GM12873 (cell line): Measurements from ENCODE around the gene RNF181.

Experiments
- TF ChIP-seq, protein P1 (sequence below): IDR thresholded peaks from 2 replicates; pipeline ENCODE4 v1.5.1; 2012; ENCODE audit warnings: low read depth, mild to moderate bottlenecking, moderate library complexity, low read length, control low read depth; ENCODE audit not compliant: insufficient read depth; ENCODE audit errors: missing control alignments

The RNF181 gene, protein sequence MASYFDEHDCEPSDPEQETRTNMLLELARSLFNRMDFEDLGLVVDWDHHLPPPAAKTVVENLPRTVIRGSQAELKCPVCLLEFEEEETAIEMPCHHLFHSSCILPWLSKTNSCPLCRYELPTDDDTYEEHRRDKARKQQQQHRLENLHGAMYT

DNA sequence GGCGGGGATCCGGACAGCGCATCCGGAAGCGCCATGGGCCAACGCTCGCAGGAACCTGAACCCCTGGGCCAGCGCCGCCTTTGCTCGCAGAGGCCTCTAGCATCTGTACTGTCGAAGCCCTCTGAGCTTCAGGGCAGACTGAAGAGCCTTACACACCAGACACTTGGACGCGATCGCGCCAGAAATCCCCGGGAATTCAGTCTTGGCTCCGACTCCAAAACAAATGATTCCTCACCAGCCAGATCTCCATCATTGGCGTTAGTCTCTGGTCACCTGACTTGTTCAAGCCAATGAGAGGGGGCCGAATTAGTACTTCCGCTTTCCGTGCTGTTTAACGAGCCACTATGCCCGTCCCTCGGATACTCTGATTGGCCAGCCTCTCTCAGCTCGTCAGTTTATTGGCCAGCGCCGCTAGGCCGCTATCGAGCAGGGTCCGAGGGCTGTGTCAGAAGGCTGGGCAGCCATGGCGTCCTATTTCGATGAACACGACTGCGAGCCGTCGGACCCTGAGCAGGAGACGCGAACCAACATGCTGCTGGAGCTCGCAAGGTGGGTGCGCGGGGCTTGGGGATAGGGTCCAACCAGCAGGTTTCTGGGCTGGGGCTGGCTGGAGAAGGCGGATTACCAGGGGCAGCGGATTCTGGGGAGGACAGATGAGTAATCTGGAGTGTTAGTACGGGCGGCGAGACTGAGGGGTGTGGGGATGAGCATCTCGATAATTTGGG is at the start of gene RNF181:
Gene RNF181, plus strand, starts transcription at position 445 of the 725 bp plus-strand sequence. Its CDS starts 19 bp downstream, at position 464.
- TF ChIP-seq, protein P1, sequence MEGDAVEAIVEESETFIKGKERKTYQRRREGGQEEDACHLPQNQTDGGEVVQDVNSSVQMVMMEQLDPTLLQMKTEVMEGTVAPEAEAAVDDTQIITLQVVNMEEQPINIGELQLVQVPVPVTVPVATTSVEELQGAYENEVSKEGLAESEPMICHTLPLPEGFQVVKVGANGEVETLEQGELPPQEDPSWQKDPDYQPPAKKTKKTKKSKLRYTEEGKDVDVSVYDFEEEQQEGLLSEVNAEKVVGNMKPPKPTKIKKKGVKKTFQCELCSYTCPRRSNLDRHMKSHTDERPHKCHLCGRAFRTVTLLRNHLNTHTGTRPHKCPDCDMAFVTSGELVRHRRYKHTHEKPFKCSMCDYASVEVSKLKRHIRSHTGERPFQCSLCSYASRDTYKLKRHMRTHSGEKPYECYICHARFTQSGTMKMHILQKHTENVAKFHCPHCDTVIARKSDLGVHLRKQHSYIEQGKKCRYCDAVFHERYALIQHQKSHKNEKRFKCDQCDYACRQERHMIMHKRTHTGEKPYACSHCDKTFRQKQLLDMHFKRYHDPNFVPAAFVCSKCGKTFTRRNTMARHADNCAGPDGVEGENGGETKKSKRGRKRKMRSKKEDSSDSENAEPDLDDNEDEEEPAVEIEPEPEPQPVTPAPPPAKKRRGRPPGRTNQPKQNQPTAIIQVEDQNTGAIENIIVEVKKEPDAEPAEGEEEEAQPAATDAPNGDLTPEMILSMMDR = no peak

DNA sequence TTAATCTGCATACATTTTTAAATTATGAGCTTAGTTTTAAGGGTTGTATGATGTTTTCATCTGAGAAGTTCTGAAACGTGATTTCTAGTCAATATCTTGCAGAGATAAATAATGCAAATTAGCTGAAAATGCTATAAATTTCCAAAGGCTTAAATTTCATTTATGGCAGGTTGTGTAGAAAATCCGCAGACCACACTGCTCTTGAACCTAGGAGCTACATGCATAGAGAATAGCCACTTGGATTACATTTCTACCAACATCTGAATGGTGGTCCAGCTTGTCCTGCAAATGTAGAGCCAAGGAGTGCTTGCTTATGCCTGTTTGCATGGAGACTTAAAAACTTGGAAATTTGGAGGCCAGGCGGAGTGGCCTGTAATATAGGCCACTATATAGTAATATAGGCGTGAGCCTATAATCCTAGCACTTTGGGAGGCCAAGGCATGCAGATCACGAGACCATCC is 49.7 kb upstream of the RNF181 start:
- TF ChIP-seq, protein P1 = no peak

DNA sequence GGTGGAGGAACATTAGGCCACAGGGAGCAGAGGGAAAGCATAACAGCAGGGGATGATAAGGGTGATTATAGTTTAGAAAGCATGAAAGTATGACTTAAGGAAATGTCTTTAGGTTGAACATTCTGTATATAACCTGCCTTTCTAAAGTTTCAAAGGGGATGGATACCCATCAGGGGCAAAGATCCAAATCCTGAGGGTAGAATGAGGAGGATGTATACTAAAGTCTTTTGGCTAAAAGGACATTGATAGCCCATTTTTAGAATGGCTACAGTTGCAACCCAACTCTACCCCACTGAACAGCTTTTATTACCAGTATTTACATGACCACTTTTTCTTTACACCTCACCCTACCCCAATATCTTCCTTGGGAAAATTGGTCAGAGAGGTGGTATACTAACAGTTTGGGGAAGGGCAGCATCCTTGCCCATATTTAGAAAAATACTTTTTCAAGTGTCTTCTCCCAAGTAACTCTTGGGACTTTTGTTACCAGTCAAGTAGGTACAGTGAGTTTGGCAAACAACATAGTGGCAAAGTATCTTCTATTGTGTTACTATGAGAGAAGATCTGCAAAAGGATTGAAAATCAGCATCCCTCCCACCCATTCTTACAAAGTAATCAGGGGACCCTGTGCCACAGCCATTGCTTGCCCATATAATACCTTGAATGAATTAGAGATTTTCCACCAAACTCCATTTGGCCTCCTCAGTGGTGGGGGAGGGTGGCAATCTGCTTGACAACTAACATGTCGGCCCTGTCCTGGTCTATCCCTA is 48.3 kb upstream of the RNF181 start:
- TF ChIP-seq, protein P1 = no peak

DNA sequence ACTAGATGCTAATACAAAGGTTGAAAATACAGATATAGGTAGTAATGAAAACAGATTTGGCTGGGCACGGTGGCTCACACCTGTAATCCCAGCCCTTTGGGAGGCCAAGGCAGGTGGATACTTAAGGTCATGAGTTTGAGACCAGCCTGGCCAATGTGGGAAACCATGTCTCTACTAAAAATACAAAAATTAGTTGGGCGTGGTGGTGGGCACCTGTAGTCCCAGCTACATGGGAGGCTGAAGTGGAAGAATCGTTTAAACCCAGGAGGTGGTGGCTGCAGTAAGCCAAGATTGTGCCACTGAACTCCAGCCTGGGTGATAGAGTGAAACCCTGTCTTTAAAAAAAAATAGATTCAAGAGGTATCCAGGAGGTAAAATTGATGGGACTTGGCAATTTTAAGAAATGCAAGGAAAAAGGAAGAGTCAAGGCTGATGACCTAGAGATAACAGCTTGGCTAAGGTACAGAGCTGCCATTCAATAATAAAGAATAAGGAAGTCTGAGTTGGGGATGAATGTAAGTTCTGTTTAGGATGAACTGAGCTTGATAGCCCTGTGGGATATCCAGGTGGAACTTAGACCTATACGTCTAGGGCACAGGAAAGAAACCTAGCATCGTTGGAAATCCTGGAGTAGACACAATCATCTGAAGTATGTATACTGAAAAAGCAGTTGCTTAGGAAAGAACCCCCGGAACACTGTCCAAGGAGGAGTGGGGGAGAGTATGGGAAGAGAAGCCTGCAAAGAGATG is 47.5 kb upstream of the RNF181 start:
- TF ChIP-seq, protein P1 = no peak

DNA sequence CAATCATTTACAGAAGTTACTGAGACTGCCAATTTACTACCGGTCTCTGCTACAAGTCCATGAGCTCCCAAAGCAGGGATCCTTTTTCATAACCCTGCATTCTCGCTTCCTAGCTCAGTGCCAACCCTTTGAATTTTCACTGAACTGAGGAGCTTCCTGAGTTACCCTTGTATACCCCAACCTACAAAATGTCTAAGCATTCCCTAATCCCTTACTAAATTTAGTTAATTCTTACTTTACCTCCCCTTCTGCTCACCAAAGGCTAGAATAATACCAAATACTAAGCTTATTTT is 47.0 kb upstream of the RNF181 start:
- TF ChIP-seq, protein P1 = no peak

DNA sequence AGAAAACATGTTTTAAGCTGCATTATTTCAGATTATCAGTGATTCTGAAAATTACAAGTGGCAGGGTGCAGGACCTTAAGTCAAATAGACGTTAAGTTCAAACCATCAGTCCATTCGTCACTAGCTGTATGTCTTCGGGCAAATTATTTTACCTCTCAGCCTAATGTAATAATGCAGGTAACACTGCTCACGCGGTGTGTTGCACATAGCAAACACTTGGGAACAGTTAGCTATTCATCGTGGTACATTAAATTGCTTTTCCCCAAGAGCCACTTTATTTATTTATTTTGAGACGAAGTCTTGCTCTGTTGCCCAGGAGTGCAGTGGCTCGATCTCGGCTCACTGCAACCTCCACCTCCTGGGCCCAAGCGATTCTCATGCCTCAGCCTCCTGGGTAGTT is 46.5 kb upstream of the RNF181 start:
- TF ChIP-seq, protein P1 = no peak
